ENCODE data around the gene TIMM44.

The TIMM44 gene

GRCh38 chr19:7947939-7948338, 4.5 kb upstream of the TIMM44 start:
- H3K27ac ChIP-seq: no peak overlapping the region
- H3K4me3 ChIP-seq: no peak overlapping the region
- DNase-seq (ENCODE audit: low spot score): no peak

GRCh38 chr19:7944177-7944761, 803 bp upstream of the TIMM44 start:
- DNase-seq (ENCODE audit: low spot score): no peak

More at GRCh38 chr19:7947939-7948338, 4.5 kb upstream of the TIMM44 start:
- no peak for TF ChIP-seq CTCF (IDR thresholded peaks at IDR 0.05)

GRCh38 chr19:7942981-7943443, 454 bp downstream of the TIMM44 start:
- Histone ChIP-seq H3K4me3 (peak overlapping the region; percentile 94), H3K27ac (peak overlapping the region; percentile 95 to 96)
- no peak for DNase-seq (ENCODE audit: low spot score)
- no peak for TF ChIP-seq CTCF (IDR thresholded peaks at IDR 0.05)

More at GRCh38 chr19:7944177-7944761, 803 bp upstream of the TIMM44 start:
- Histone ChIP-seq H3K27ac (peak overlapping the region; percentile 95 to 96), H3K4me3 (peak overlapping the region; percentile 94)
- TF ChIP-seq CTCF (IDR thresholded peaks at IDR 0.05): peak; percentile 81

- DNase-seq (ENCODE audit: low spot score): no peak
- no peak for TF ChIP-seq CTCF (IDR thresholded peaks at IDR 0.05)
- Histone ChIP-seq H3K27ac (no peak overlapping the region), H3K4me3 (no peak overlapping the region)
These were observed 1.4 kb downstream of the TIMM44 start for GRCh38 chr19:7941895-7942596.

- no peak for TF ChIP-seq CTCF (IDR thresholded peaks at IDR 0.05)
- Histone ChIP-seq H3K4me3 (no peak overlapping the region), H3K27ac (no peak overlapping the region)
- DNase-seq (ENCODE audit: low spot score): no peak
These were observed 2.6 kb downstream of the TIMM44 start for GRCh38 chr19:7940841-7941240.

GRCh38 chr19:7934766-7935165, 8.7 kb downstream of the TIMM44 start:
- no peak for DNase-seq (ENCODE audit: low spot score)
- H3K27ac ChIP-seq: peak overlapping the region in 1 of 2 donors; percentile 8
- H3K4me3 ChIP-seq: no peak overlapping the region
- no peak for TF ChIP-seq CTCF (IDR thresholded peaks at IDR 0.05)

All from coronary artery (tissue), 2 donors.